ENCODE results near the gene TOR2A. TPM values are rescaled to one million over a fixed set of nuclear protein-coding genes. Genes with fewer than 3 reads are reported as not detected.

The TOR2A gene
- polyA plus RNA-seq, 3 donors: 57.4 to 63.8 (median 60.0) TPM

DNA sequence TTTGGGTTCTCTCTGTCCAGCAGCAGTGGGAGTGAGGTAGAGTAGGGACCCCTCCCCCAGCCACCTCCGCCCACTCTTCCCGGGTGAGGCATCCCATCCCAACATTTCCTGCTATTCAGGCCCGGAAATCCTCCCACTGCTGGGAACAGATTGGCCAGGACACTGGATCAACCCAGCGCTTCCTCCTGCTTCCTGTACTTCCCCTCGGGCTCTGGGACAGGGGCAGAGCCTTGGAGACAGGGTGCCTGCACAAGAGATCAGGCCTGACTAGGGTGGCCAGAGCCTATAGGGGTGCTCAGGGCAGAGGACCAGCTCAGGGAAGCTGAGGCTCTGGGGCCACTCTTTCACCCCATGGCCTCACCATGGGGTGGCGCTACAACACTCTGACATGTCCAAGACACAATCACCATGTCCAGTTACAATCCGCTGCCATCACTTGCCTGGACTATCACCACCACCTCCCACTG is 28.9 kb upstream of the TOR2A start:
- peak; percentile 63 to 68 (median 66) for DNase-seq
- WGBS (ENCODE audit: insufficient coverage): 66% methylated on average over 6 of the region's 7 CpGs
- Histone ChIP-seq H3K4me1 (ENCODE audit: control insufficient read depth in 1 of 2, insufficient read depth in 2 of 2, low read length in 2 of 2) (peaks cover 41 to 54% of the 10 kb centered on the region in 2 donors), H3K27ac (ENCODE audit: low read depth in 1 of 2, low read length in 2 of 2) (peak overlapping the region; percentile 30 to 66), H4K20me1 (ENCODE audit: insufficient read depth, low read length) (peaks cover 100% of the 10 kb centered on the region), H3K9ac (ENCODE audit: insufficient read depth, low read length, poor library complexity, severe bottlenecking) (no peak overlapping the region), H3K4me2 (replicated peaks; ENCODE audit: extremely low read depth, low read length, poor library complexity, severe bottlenecking) (no peak overlapping the region), H3K79me2 (ENCODE audit: insufficient read depth, low read length) (peaks cover 96% of the 10 kb centered on the region), H3K27me3 (ENCODE audit: control insufficient read depth in 2 of 2, insufficient read depth in 2 of 2, low read length in 2 of 2) (no peaks in the 10 kb centered on the region), H3K9me3 (replicated peaks in 1 of 2; ENCODE audit: control insufficient read depth in 1 of 2, insufficient read depth in 1 of 2, low read length in 2 of 2) (no peaks in the 10 kb centered on the region), H3K36me3 (replicated peaks in 1 of 2; ENCODE audit: control insufficient read depth in 1 of 2, insufficient read depth in 2 of 2, low read length in 2 of 2) (peaks cover 61 to 80% of the 10 kb centered on the region in 2 donors), H2AFZ (ENCODE audit: insufficient read depth, low read depth, low read length, poor library complexity, severe bottlenecking) (no peak overlapping the region), H3K4me3 (replicated peaks in 1 of 3; ENCODE audit: low read depth in 2 of 3, low read length in 3 of 3) (no peak overlapping the region)
- Mint-ChIP-seq H3K4me1 (peaks cover 68% of the 10 kb centered on the region), H3K4me3 (no peak overlapping the region), H3K9me3 (no peaks in the 10 kb centered on the region), H3K27ac (peak overlapping the region; percentile 4 to 83 (median 77)), H3K27me3 (ENCODE audit: low read depth in 3 of 3) (no peaks in the 10 kb centered on the region), H3K36me3 (peaks cover 68 to 89% of the 10 kb centered on the region in 2 donors)
- intact Hi-C loops (cut with micrococcal nuclease): loop anchor here (2.0 to 5.0 kb wide), 2 partner anchors 33 to 107 kb away; no protein-coding TSS in a partner anchor
- TF ChIP-seq, protein P1, sequence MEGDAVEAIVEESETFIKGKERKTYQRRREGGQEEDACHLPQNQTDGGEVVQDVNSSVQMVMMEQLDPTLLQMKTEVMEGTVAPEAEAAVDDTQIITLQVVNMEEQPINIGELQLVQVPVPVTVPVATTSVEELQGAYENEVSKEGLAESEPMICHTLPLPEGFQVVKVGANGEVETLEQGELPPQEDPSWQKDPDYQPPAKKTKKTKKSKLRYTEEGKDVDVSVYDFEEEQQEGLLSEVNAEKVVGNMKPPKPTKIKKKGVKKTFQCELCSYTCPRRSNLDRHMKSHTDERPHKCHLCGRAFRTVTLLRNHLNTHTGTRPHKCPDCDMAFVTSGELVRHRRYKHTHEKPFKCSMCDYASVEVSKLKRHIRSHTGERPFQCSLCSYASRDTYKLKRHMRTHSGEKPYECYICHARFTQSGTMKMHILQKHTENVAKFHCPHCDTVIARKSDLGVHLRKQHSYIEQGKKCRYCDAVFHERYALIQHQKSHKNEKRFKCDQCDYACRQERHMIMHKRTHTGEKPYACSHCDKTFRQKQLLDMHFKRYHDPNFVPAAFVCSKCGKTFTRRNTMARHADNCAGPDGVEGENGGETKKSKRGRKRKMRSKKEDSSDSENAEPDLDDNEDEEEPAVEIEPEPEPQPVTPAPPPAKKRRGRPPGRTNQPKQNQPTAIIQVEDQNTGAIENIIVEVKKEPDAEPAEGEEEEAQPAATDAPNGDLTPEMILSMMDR (IDR thresholded peaks at IDR 0.05): peak; percentile 73

DNA sequence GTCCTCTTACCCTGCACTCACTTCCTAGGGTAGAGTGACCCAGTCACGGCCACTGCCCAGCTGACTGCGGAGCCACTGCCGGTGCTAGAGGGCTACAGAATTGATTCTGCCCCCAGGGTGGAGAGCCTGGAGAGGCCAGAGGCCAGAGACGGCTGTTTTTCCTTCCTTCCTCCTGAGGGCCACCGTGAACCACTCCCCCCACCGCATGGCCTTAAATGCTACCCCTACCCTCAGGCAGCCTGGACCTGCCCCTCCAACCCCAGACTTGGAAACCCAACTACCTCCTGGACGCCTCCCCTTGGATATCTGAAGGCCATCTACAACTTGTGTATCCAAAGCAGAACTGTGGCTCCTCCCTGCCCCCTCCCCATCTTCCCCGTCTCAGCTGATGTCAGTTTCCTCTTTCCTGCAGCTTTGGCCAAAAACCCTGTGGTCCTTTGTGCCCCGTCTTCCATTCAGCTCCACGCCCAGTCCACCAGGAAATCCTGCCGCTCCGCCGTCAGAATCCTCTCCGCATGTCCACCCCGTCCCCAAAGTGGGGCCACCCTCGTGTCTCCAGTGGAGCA is 27.1 kb upstream of the TOR2A start:
- H3K36me3 ChIP-seq (replicated peaks in 1 of 2; ENCODE audit: control insufficient read depth in 1 of 2, insufficient read depth in 2 of 2, low read length in 2 of 2): peaks cover 53 to 78% of the 10 kb centered on the region in 2 donors
- H3K4me3 Mint-ChIP-seq: peak overlapping the region; percentile 48 to 79
- peak overlapping the region; percentile 15 to 58 for H3K27ac ChIP-seq (ENCODE audit: low read depth in 1 of 2, low read length in 2 of 2)
- intact Hi-C loops (cut with micrococcal nuclease): loop anchor here (5.0 kb wide), 1 partner anchor 35 kb away; no protein-coding TSS in a partner anchor
- peaks cover 62 to 87% of the 10 kb centered on the region in 2 donors for H3K36me3 Mint-ChIP-seq
- H3K27me3 ChIP-seq (ENCODE audit: control insufficient read depth in 2 of 2, insufficient read depth in 2 of 2, low read length in 2 of 2): no peaks in the 10 kb centered on the region
- peak overlapping the region in 1 of 3 experiments; percentile 47 for H3K4me3 ChIP-seq (replicated peaks in 1 of 3; ENCODE audit: low read depth in 2 of 3, low read length in 3 of 3)
- no peak overlapping the region for H3K9ac ChIP-seq (ENCODE audit: insufficient read depth, low read length, poor library complexity, severe bottlenecking)
- TF ChIP-seq, protein P1 (IDR thresholded peaks at IDR 0.05): no peak
- H3K4me1 ChIP-seq (ENCODE audit: control insufficient read depth in 1 of 2, insufficient read depth in 2 of 2, low read length in 2 of 2): peaks cover 27 to 37% of the 10 kb centered on the region in 2 donors
- peak overlapping the region; percentile 85 to 92 (median 89) for H3K27ac Mint-ChIP-seq
- 16% methylated on average over 16 of the region's 16 CpGs for WGBS (ENCODE audit: insufficient coverage)
- H2AFZ ChIP-seq (ENCODE audit: insufficient read depth, low read depth, low read length, poor library complexity, severe bottlenecking): no peak overlapping the region
- no peaks in the 10 kb centered on the region for H3K9me3 ChIP-seq (replicated peaks in 1 of 2; ENCODE audit: control insufficient read depth in 1 of 2, insufficient read depth in 1 of 2, low read length in 2 of 2)
- H3K4me2 ChIP-seq (replicated peaks; ENCODE audit: extremely low read depth, low read length, poor library complexity, severe bottlenecking): peak overlapping the region; percentile 56
- peaks cover 51% of the 10 kb centered on the region for H3K4me1 Mint-ChIP-seq
- peak; percentile 56 to 57 (median 56) for DNase-seq
- peaks cover 100% of the 10 kb centered on the region for H4K20me1 ChIP-seq (ENCODE audit: insufficient read depth, low read length)
- peaks cover 93% of the 10 kb centered on the region for H3K79me2 ChIP-seq (ENCODE audit: insufficient read depth, low read length)
- H3K9me3 Mint-ChIP-seq: no peaks in the 10 kb centered on the region
- peaks cover 0 to 1% (median 1%) of the 10 kb centered on the region in 3 donors for H3K27me3 Mint-ChIP-seq (ENCODE audit: low read depth in 3 of 3)

All from CD14-positive monocyte (primary cell).